ENCODE results near the gene MRPL22. TPM values are rescaled to one million over a fixed set of nuclear protein-coding genes. Genes with fewer than 3 reads are reported as not detected.
A peak's percentile ranks its signal among the peaks of the same experiment; 100 is the strongest.

The MRPL22 gene
- total and polyA plus RNA-seq, 2 of the 13 experiments (the other 11 are each of a cell fraction or from before 2014, with no cell fraction given) = 66.8 to 84.8 TPM

- TF ChIP-seq MXI1 (IDR thresholded peaks at IDR 0.05; ENCODE audit: borderline replicate concordance, low read depth, low read length) (peak; percentile 91; the same call in 2 of the 3 replicates), ZNF883 (CRISPR knock-in tag; IDR thresholded peaks at IDR 0.05; ENCODE audit: not compliant biosample characterization) (no peak), ARNTL (CRISPR knock-in tag; IDR thresholded peaks at IDR 0.05) (peak; percentile 62; the same call in 1 of the 2 replicates), RCOR2 (CRISPR knock-in tag; IDR thresholded peaks at IDR 0.05) (no peak), MED1 (CRISPR knock-in tag; IDR thresholded peaks at IDR 0.05) (peak; percentile 43; the same call in 1 of the 2 replicates), SNAPC2 (CRISPR knock-in tag; IDR thresholded peaks at IDR 0.05) (0 out of 2 replicates have a peak, but pooled peaks have one; percentile 22), PITX1 (CRISPR knock-in tag; IDR thresholded peaks at IDR 0.05) (0 out of 2 replicates have a peak, but pooled peaks have one; percentile 16), ZNF264 (CRISPR knock-in tag; IDR thresholded peaks at IDR 0.05) (no peak; the same call in 1 of the 2 replicates), ZNF224 (CRISPR knock-in tag; IDR thresholded peaks at IDR 0.05) (no peak)
Observed at GRCh38 chr5:154970759-154971158, 29.9 kb downstream of the MRPL22 start (continued).

GRCh38 chr5:154971501-154971900 lies 30.6 kb downstream of the MRPL22 start:
- ChIA-PET CTCF (ENCODE audit: low intra/inter-chr PET ratio, low total read pairs) (interaction anchor here (2.6 to 3.3 kb wide), 2 partner anchors 32 to 56 kb away, joined by 16 to 17 read pairs; no protein-coding TSS in a partner anchor), POLR2A (no interaction called here)
- H3K4me1 ChIP-seq (ENCODE audit: insufficient read depth, low read length) = peaks cover 19% of the 10 kb centered on the region
- in situ Hi-C loops (cut with HindIII; ENCODE audit: extremely low pct_ligation_motif_present, low pct_unique_long_range_greater_than_20kb) = loop anchor here (10.0 kb wide), 1 partner anchor 53 kb away; no protein-coding TSS in a partner anchor
- intact Hi-C loops (cut with micrococcal nuclease; ENCODE audit: unreplicated experiment) = no loop called here
- H3K9ac ChIP-seq (ENCODE audit: insufficient read depth, low read depth, low read length) = no peak overlapping the region
- no peak overlapping the region for H3K27ac ChIP-seq (ENCODE audit: extremely low read length, insufficient read depth, low read length)
- no peaks in the 10 kb centered on the region for H4K20me1 ChIP-seq (ENCODE audit: insufficient read depth, low read length)
- DNase-seq (ENCODE audit: low spot score) = no peak
- peaks cover 0 to 15% of the 10 kb centered on the region in 2 experiments; a peak in 4 of 5 replicates for H3K36me3 ChIP-seq (replicated peaks in 1 of 2; ENCODE audit: control insufficient read depth in 1 of 2, insufficient read depth in 2 of 2, low read length in 2 of 2)
- no peaks in the 10 kb centered on the region for H3K79me2 ChIP-seq (ENCODE audit: insufficient read depth, low read length)
- H3K27me3 ChIP-seq (ENCODE audit: control insufficient read depth in 1 of 2, insufficient read depth in 2 of 2, low read length in 2 of 2) = no peaks in the 10 kb centered on the region
- WGBS (ENCODE audit: low lambda C conversion rate) = 94% methylated on average over 2 of the region's 2 CpGs
- no peak overlapping the region for H2AFZ ChIP-seq (ENCODE audit: low read length)
- no peak overlapping the region for H3K4me2 ChIP-seq (ENCODE audit: low read depth, low read length)
- ATAC-seq = no peak
- no peaks in the 10 kb centered on the region for H3K9me3 ChIP-seq (ENCODE audit: low read length)
- H3K4me3 ChIP-seq (replicated peaks in 1 of 3; ENCODE audit: insufficient read depth in 1 of 3, low read depth in 2 of 3, low read length in 3 of 3) = no peak overlapping the region
- no TSS peak for BruUV-seq (replicated peaks)
- FAIRE-seq = no peak
- TF ChIP-seq NFKBIZ (CRISPR knock-in tag; IDR thresholded peaks at IDR 0.05) (no peak), ZBTB49 (CRISPR knock-in tag; IDR thresholded peaks at IDR 0.05; ENCODE audit: borderline replicate concordance) (no peak), ZNF772 (CRISPR knock-in tag; IDR thresholded peaks at IDR 0.05) (no peak), BRF2 (CRISPR knock-in tag; IDR thresholded peaks at IDR 0.05) (no peak), CHCHD3 (CRISPR knock-in tag; IDR thresholded peaks at IDR 0.05) (no peak), FUBP1 (CRISPR knock-in tag; IDR thresholded peaks at IDR 0.05; ENCODE audit: borderline replicate concordance) (no peak), CC2D1A (CRISPR knock-in tag; IDR thresholded peaks at IDR 0.05) (no peak), RXRA (CRISPR knock-in tag; IDR thresholded peaks at IDR 0.05) (no peak), SMC3 (IDR thresholded peaks at IDR 0.05; ENCODE audit: low read length) (no peak), HNF4G (IDR thresholded peaks at IDR 0.05; ENCODE audit: borderline replicate concordance, low read depth, low read length) (no peak), HNF4G (CRISPR knock-in tag; IDR thresholded peaks at IDR 0.05; ENCODE audit: borderline replicate concordance, low read depth) (no peak), MBD4 (IDR thresholded peaks at IDR 0.05; ENCODE audit: borderline replicate concordance, low read length) (no peak)
